HT-29 (cell line): Measurements from ENCODE around the gene AGR3. TPM values are rescaled to one million over a fixed set of nuclear protein-coding genes. Genes with fewer than 3 reads are reported as not detected.

Source experiments
- DNase-seq: peaks from one replicate; pipeline ENCODE4 v3.0.0-alpha.2; 2015; ENCODE audit warnings: low spot score
- total RNA-seq: library from RNA; depleted of rRNA; stranded (reverse); fragments of >200 nt; shearing (Covaris generic); gene quantifications from 2 replicates; pipeline ENCODE4 v1.2.3, GENCODE V29; 2014; rRNA removed

The AGR3 gene
- 6.2 and 17.9 TPM in 2 replicates for total RNA-seq

- peak; percentile 79 for DNase-seq
Measured at GRCh38 chr7:16881844-16882243, at the start of gene AGR3. Gene AGR3, minus strand, starts transcription at chr7:16881983. Its CDS starts 3,365 bp downstream, at chr7:16878618.

DNA sequence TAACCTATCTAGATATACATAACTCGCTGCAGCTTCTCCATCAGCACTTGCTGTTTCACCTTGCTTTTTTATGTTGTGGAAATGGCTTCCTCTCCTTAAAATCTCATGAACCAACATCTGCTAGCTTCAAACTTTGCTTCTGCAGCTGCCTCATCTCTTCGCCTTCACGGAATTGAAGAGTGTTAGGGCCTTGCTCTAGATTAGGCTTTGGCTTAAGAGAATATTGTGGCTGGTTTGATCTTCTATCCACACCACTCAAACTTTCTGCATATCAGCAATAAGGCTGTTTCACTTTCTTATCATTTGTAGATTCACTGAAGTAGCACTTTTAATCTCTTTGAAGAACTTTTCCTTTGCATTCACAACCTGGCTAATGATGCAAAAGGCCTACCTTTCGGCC is 49.2 kb upstream of the AGR3 start:
- no peak for DNase-seq

- DNase-seq: no peak
Measured at GRCh38 chr7:16929146-16929762, 47.5 kb upstream of the AGR3 start.

- peak; percentile 25 for DNase-seq
Measured at GRCh38 chr7:16926861-16927260, 45.1 kb upstream of the AGR3 start.

DNA sequence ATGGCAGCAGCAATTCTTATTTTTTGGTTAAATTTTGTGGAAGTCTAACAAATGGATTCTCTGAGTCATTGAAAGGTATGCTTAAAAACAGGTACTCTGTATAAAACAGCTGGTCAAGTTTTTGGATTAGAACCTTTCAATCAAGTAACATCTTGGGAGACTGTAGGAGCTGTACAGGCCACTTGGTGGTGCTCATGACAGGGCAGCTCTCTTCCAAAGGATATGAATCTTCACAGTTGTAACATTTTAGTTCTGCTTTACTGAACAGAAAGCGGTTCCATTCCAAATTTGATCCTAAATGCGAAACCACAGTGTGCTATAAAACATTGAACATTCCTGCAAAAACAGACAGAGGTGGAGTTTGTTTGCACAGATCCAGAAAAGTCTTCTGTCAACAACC is 44.5 kb upstream of the AGR3 start:
- peak; percentile 73 for DNase-seq

DNA sequence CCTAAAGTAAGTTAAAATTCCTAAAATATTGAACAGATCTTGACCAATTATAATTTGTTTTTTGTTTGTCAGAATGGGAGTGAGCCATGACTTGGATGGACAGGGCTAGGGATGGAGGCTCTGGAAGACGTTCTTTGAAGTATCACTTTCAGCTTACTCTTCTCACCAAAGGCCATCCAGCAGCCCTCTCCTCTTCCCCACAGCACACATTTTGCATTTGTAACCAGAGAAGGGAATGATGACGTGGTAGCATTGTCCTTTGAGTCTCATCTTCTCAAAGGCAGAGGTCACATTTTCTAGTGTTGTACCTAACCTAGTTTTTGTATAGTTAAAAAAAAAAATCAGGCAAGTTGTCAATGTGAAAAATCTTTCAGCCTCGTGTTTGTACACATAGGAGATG is 43.8 kb upstream of the AGR3 start:
- no peak for DNase-seq

- peak; percentile 26 for DNase-seq
Measured at GRCh38 chr7:16923019-16923418, 41.2 kb upstream of the AGR3 start.

- DNase-seq: peak; percentile 84
Measured at GRCh38 chr7:16921644-16922257, 40.0 kb upstream of the AGR3 start.

- no peak for DNase-seq
Measured at GRCh38 chr7:16921151-16921550, 39.4 kb upstream of the AGR3 start.

DNA sequence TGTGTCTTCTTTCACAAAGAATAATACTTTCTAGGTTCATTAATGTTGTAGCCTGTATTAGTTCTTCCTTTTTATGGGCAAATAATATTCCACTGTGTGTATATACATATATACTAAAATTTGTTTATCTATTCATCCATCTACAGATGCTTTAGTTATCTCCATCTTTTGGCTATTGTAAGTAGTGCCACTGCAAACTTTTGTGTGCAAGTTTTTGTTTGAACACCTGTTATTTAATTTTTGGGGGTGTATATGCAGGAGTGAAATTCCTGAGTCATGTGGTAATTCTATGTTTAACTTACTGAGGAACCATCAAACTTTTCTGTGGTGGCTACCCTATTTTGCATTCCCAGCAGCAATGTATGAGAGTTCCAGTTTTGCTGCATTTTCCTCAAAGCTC is 37.7 kb upstream of the AGR3 start:
- no peak for DNase-seq

GRCh38 chr7:16918288-16918895 is 36.6 kb upstream of the AGR3 start:
- peak; percentile 73 for DNase-seq

DNA sequence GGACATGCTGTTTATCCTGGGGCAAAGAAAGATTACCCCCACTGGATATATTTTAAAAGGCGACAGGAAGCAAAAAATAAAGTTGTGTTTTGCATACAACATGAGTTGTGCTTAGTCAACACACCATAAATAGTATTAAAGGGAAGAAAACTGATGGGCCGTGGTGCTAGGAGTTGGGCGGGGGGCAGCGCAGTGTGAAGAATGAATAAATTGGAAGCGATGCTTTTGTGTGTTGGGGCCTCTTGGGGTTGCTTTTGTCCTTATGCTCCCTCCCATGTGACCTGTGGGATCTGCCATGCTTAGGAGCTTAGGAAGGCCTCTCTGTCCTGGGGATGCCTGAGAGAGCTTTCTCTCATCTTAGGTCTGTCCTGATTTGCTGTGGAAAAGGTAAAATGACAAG is 35.0 kb upstream of the AGR3 start:
- DNase-seq: no peak

GRCh38 chr7:16916105-16916639 is 34.4 kb upstream of the AGR3 start:
- DNase-seq: peak; percentile 65

GRCh38 chr7:16915405-16915804 is 33.6 kb upstream of the AGR3 start:
- no peak for DNase-seq

DNA sequence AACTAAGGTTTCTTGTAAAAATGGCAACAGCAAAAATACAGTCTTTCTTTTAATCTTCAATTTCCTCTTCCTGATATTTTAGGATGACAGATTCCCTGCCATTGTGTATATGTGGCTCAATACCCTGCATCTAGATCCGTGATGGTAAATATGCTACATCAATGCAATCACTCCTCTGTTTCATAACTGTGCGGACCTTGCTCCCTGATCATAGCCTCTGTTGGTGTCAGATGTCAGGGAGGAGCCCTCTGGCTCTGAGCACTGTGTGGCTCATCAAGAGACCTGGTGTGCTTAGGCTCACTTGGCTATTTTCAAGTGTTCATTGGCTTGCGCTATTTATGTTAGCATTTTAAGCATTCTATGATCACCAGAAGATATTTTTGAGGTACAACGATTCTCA is 33.0 kb upstream of the AGR3 start:
- DNase-seq: no peak

DNA sequence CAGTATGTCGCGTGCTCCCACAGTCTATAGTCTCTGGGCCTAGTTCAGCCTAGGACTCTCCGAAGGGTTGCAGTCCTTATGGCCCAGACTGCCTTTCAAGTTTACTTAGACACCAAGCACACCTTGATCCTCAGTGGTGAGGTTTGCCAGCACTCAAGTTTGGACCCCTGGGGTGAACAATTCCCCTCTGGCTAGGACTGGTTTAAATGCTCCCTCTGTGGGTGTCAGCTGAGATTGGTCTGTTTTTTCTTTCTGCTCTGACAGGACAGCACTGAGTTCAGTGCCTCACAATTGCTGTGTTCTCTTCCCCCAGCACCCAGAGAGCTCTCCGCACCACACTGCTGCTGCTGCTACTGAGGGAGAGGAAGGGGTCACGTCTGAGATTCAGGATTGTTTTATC is 31.9 kb upstream of the AGR3 start:
- no peak for DNase-seq

DNA sequence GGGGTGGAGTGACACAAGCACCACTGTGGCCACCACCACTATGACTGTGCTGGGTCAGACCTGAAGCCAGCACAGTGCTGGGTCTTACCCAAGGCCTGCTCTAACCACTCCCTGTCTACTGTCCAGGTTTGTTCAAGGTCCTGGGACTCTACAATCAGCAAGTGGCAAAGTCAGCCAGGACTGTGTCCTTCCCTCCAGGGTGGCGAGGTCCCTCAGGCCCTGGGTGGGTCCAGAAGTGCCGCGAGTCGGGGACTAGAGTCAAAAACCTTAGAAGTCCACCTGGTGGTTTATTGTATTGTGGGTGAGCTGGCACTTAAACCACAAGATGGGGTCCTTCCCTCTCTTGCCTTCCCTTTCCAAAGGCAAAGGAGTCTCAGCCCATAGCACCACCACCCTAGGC is 30.8 kb upstream of the AGR3 start:
- no peak for DNase-seq

DNA sequence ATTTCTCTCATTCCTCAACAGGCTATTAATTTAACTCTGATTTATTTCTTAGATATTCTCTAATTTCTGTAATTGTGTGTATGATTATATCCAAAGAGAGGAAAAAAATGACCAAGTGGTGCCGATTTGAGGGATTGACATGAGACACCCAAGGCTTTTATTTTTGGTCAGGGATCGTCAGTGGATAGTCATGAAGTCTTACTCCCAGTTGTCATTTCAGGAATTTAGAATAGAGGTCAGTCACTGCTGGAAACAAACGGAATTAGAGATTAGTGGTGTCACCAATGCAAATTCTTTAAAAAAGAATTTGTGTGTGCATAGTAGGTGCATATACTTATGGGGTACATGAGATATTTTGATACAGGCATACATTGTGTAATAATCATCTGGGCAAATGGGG is 26.8 kb upstream of the AGR3 start:
- DNase-seq: no peak

GRCh38 chr7:16905300-16906044 is 23.7 kb upstream of the AGR3 start:
- peak; percentile 76 for DNase-seq

DNA sequence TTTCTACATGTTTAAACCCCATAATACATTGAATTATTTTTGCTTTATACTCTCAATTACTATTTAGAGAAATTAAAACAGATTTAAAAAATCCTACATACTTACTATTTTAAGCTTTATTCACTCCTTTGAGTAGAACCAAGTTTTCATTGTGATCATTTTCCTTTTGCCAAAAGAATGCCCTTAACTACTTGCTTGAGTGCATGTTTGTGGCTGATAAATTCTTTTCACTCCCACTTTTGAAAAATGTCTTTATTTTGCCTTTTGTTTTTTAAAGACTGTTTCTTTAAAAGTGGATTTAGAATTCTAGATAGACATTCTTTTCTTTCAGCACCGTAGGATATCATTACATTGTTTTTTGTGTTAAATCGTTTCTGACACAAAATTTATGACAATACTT is 22.3 kb upstream of the AGR3 start:
- no peak for DNase-seq

GRCh38 chr7:16900209-16900768 is 18.5 kb upstream of the AGR3 start:
- DNase-seq: no peak
